Measurements from ENCODE around the gene NADSYN1. TPM values are rescaled to one million over a fixed set of nuclear protein-coding genes. Genes with fewer than 3 reads are reported as not detected.

NADSYN1 gene
- total and polyA plus RNA-seq, 2 experiments from 2014 or later: 35.6 to 54.9 TPM

- ATAC-seq (no peak), DNase-seq (ENCODE audit: low spot score) (no peak)
- peaks cover 3% of the 10 kb centered on the region; the same call in 1 of the 2 replicates for H3K9me2 ChIP-seq (ENCODE audit: insufficient read depth)
- no peaks in the 10 kb centered on the region for H3K79me2 ChIP-seq (replicated peaks; ENCODE audit: insufficient read depth)
- H3K4me3 ChIP-seq: no peak overlapping the region
- Mint-ChIP-seq H3K27ac (no peak overlapping the region), H3K4me3 (no peak overlapping the region), H3K36me3 (ENCODE audit: low read depth) (no peaks in the 10 kb centered on the region), H3K27me3 (ENCODE audit: insufficient read depth, low read depth, poor library complexity) (peaks cover 6% of the 10 kb centered on the region), H3K9me3 (no peaks in the 10 kb centered on the region; the same call in 2 of the 3 replicates), H3K4me1 (no peaks in the 10 kb centered on the region; the same call in 2 of the 3 replicates)
- no peak overlapping the region for H3K27ac ChIP-seq (ENCODE audit: low read depth)
- TF ChIP-seq EZH2phosphoT487 (IDR thresholded peaks at IDR 0.05; ENCODE audit: unreplicated experiment): no peak
- TF ChIP-seq ZNF114 (CRISPR knock-in tag; IDR thresholded peaks at IDR 0.05): no peak
- TF ChIP-seq POLR2AphosphoS5 (IDR thresholded peaks at IDR 0.05; ENCODE audit: low read depth): no peak
- TF ChIP-seq JUNB (IDR thresholded peaks at IDR 0.05; ENCODE audit: unreplicated experiment): no peak
- no peak for TF ChIP-seq ZNF462 (CRISPR knock-in tag; IDR thresholded peaks at IDR 0.05)
- TF ChIP-seq CTCF (conservative IDR thresholded peaks at IDR 0.05; ENCODE audit: low read depth in 2 of 2): no peak
- no peak for TF ChIP-seq REST (IDR thresholded peaks at IDR 0.05; ENCODE audit: unreplicated experiment)
- no peak for TF ChIP-seq EZH2 (IDR thresholded peaks at IDR 0.05; ENCODE audit: low read depth, unreplicated experiment)
- TF ChIP-seq NANOG (IDR thresholded peaks at IDR 0.05; ENCODE audit: borderline replicate concordance): no peak
- no peak for TF ChIP-seq CREB1 (CRISPR knock-in tag; IDR thresholded peaks at IDR 0.05; ENCODE audit: low read depth)
- no peak for TF ChIP-seq ETS1 (IDR thresholded peaks at IDR 0.05)
- H3F3A ChIP-seq (replicated peaks; ENCODE audit: low read depth): no peaks in the 10 kb centered on the region
- no peaks in the 10 kb centered on the region for H3K4me1 ChIP-seq (ENCODE audit: insufficient read depth)
- H3K36me3 ChIP-seq (ENCODE audit: insufficient read depth): no peaks in the 10 kb centered on the region
- no peak overlapping the region for H3K4me2 ChIP-seq
- no peak overlapping the region for H2AFZ ChIP-seq
- no peaks in the 10 kb centered on the region for H3K27me3 ChIP-seq (ENCODE audit: insufficient read depth)
- H4K20me1 ChIP-seq (replicated peaks; ENCODE audit: insufficient read depth): no peaks in the 10 kb centered on the region
Measured at GRCh38 chr11:71418643-71419042, 34.4 kb upstream of the NADSYN1 start.

Data from GM23338 (cell line).